ENCODE data around the gene LHPP.

DNA sequence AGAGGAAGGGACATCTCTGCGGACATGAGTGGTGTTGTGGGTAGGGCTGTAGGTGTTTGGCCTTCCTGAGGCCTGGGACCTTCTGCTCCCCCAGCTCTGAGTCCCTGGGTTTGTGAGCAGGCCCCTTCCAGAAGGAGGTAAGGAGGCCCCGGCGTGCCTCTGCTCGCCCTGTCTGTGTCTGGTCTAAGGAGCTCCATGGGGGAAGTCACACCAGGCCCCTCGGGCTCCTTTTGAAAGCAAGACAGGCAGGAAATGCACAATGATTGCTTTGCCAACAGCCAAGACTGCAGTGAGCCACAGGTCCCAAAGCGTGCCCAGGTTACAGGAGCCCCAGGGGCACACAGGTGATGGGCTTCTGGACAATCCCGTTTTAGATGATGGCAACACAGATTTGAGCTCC lies 193.1 kb downstream of the LHPP start:
- TF ChIP-seq, protein P1, sequence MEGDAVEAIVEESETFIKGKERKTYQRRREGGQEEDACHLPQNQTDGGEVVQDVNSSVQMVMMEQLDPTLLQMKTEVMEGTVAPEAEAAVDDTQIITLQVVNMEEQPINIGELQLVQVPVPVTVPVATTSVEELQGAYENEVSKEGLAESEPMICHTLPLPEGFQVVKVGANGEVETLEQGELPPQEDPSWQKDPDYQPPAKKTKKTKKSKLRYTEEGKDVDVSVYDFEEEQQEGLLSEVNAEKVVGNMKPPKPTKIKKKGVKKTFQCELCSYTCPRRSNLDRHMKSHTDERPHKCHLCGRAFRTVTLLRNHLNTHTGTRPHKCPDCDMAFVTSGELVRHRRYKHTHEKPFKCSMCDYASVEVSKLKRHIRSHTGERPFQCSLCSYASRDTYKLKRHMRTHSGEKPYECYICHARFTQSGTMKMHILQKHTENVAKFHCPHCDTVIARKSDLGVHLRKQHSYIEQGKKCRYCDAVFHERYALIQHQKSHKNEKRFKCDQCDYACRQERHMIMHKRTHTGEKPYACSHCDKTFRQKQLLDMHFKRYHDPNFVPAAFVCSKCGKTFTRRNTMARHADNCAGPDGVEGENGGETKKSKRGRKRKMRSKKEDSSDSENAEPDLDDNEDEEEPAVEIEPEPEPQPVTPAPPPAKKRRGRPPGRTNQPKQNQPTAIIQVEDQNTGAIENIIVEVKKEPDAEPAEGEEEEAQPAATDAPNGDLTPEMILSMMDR (IDR thresholded peaks at IDR 0.05): no peak
- TF ChIP-seq EP300 (IDR thresholded peaks at IDR 0.05): no peak
